ENCODE results near the gene TAOK3. TPM values are rescaled to one million over a fixed set of nuclear protein-coding genes. Genes with fewer than 3 reads are reported as not detected.

The TAOK3 gene
- total RNA-seq, 1 donor from 2014 or later: 15.7 TPM

DNA sequence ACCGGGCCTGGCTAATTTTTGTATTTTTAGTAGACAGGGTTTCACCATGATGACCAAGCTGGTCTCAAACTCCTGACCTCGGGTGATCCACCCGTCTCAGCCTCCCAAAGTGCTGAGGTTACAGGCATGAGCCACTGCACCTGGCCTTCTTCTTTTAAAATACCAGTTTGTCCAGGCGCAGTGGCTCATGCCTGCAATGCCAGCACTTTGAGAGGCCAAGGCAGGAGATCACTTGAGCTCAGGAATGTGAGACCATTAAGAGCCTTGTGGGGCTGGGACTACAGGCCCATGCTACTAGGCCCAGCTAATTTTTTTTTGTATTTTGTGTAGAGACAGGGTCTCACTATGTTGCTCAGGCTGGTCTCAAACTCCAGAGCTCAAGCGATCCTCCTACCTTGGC is 244.8 kb downstream of the TAOK3 start:
- Histone ChIP-seq H3K4me1 (ENCODE audit: insufficient read depth, low read length) (no peaks in the 10 kb centered on the region), H3K79me2 (ENCODE audit: insufficient read depth, low read length) (no peaks in the 10 kb centered on the region), H4K20me1 (ENCODE audit: insufficient read depth, low read length) (no peaks in the 10 kb centered on the region), H3K27ac (ENCODE audit: low read depth, low read length) (no peak overlapping the region), H3K9me3 (ENCODE audit: insufficient read depth, low read depth, low read length) (no peaks in the 10 kb centered on the region), H3K4me2 (ENCODE audit: low read length) (no peak overlapping the region), H3K4me3 (ENCODE audit: insufficient read depth, low read depth, low read length) (no peak overlapping the region), H3K36me3 (ENCODE audit: insufficient read depth, low read length) (no peaks in the 10 kb centered on the region), H2AFZ (ENCODE audit: low read depth, low read length) (no peak overlapping the region), H3K9ac (ENCODE audit: low read length) (no peak overlapping the region), H3K27me3 (ENCODE audit: insufficient read depth, low read length) (no peaks in the 10 kb centered on the region)
- no peak overlapping the region for H3K4me3 Mint-ChIP-seq (ENCODE audit: unreplicated experiment)
- H3K9me3 Mint-ChIP-seq (ENCODE audit: unreplicated experiment): no peaks in the 10 kb centered on the region
- H3K27ac Mint-ChIP-seq (ENCODE audit: unreplicated experiment): no peak overlapping the region
- H3K4me1 Mint-ChIP-seq (ENCODE audit: low read depth, unreplicated experiment): no peaks in the 10 kb centered on the region
- H3K27me3 Mint-ChIP-seq (ENCODE audit: low read depth, unreplicated experiment): no peaks in the 10 kb centered on the region
- FAIRE-seq (no peak), DNase-seq (ENCODE audit: low read depth) (no peak)
- TF ChIP-seq EZH2 (IDR thresholded peaks at IDR 0.05; ENCODE audit: insufficient read depth, low read length): no peak
- TF ChIP-seq, protein P1, sequence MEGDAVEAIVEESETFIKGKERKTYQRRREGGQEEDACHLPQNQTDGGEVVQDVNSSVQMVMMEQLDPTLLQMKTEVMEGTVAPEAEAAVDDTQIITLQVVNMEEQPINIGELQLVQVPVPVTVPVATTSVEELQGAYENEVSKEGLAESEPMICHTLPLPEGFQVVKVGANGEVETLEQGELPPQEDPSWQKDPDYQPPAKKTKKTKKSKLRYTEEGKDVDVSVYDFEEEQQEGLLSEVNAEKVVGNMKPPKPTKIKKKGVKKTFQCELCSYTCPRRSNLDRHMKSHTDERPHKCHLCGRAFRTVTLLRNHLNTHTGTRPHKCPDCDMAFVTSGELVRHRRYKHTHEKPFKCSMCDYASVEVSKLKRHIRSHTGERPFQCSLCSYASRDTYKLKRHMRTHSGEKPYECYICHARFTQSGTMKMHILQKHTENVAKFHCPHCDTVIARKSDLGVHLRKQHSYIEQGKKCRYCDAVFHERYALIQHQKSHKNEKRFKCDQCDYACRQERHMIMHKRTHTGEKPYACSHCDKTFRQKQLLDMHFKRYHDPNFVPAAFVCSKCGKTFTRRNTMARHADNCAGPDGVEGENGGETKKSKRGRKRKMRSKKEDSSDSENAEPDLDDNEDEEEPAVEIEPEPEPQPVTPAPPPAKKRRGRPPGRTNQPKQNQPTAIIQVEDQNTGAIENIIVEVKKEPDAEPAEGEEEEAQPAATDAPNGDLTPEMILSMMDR (IDR thresholded peaks at IDR 0.05; ENCODE audit: insufficient read depth, low read depth, low read length): no peak
- H3K36me3 Mint-ChIP-seq (ENCODE audit: low read depth, unreplicated experiment): no peaks in the 10 kb centered on the region

DNA sequence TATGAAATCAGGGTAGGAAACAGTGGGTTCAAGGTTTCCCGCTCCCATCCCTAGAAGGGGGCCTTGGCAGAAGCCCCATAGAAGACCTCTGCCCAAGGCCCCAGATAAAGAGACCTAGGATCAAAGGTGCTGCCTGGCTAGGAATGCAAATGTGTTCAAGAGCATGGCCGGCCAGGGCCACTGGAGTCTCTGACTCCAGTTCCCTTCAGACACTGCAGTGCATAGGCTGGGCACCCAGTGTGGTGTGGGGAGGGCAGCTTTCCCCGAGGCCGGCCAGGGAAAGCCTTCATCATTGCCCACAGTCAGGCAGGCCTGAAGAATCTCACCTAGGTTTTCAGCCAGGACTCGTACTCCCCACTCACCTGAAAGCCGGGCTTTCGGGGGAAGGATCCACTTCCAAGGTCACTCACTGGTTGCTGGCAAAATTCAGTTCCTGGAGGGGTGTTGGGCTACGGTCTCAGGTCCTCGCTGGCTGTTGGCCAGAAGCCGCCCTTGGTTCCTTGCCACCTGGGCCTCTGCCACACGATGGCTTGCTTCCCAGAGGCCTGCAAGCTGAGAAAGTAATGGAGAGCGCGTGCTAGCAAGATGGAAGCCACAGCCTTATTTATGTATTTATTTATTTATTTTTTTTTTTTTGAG is 246.5 kb downstream of the TAOK3 start:
- Histone ChIP-seq H3K27me3 (ENCODE audit: insufficient read depth, low read length) (no peaks in the 10 kb centered on the region), H4K20me1 (ENCODE audit: insufficient read depth, low read length) (no peaks in the 10 kb centered on the region), H3K79me2 (ENCODE audit: insufficient read depth, low read length) (no peaks in the 10 kb centered on the region), H3K36me3 (ENCODE audit: insufficient read depth, low read length) (no peaks in the 10 kb centered on the region), H3K9ac (ENCODE audit: low read length) (no peak overlapping the region), H3K4me2 (ENCODE audit: low read length) (no peak overlapping the region), H3K4me1 (ENCODE audit: insufficient read depth, low read length) (no peaks in the 10 kb centered on the region), H3K4me3 (ENCODE audit: insufficient read depth, low read depth, low read length) (no peak overlapping the region), H3K9me3 (ENCODE audit: insufficient read depth, low read depth, low read length) (no peaks in the 10 kb centered on the region), H3K27ac (ENCODE audit: low read depth, low read length) (no peak overlapping the region), H2AFZ (ENCODE audit: low read depth, low read length) (no peak overlapping the region)
- H3K9me3 Mint-ChIP-seq (ENCODE audit: unreplicated experiment): no peaks in the 10 kb centered on the region
- TF ChIP-seq, protein P1 (IDR thresholded peaks at IDR 0.05; ENCODE audit: insufficient read depth, low read depth, low read length): no peak
- TF ChIP-seq EZH2 (IDR thresholded peaks at IDR 0.05; ENCODE audit: insufficient read depth, low read length): no peak
- H3K27me3 Mint-ChIP-seq (ENCODE audit: low read depth, unreplicated experiment): no peaks in the 10 kb centered on the region
- no peak overlapping the region for H3K27ac Mint-ChIP-seq (ENCODE audit: unreplicated experiment)
- FAIRE-seq (no peak), DNase-seq (ENCODE audit: low read depth) (no peak)
- no peaks in the 10 kb centered on the region for H3K36me3 Mint-ChIP-seq (ENCODE audit: low read depth, unreplicated experiment)
- no peaks in the 10 kb centered on the region for H3K4me1 Mint-ChIP-seq (ENCODE audit: low read depth, unreplicated experiment)
- no peak overlapping the region for H3K4me3 Mint-ChIP-seq (ENCODE audit: unreplicated experiment)

DNA sequence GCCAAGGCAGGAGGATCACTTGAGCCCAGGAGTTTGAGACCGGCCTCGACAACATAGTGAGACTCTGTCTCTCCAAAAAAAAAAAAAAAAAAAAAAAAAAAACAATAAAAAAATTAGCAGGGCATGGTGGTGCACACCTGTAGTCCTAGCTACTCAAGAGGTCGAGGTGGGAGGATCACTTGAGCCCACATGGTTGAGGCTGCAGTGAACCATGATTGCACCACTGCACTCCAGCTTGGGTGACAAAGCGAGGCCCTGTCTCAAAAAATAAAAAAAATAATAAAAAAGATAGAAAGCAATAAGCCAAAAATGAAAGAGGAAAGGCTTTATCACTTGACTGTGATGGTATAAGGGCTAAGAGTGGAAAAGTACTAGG is 247.0 kb downstream of the TAOK3 start:
- H3K27me3 Mint-ChIP-seq (ENCODE audit: low read depth, unreplicated experiment): no peaks in the 10 kb centered on the region
- no peak overlapping the region for H3K4me2 ChIP-seq (ENCODE audit: low read length)
- no peaks in the 10 kb centered on the region for H3K9me3 ChIP-seq (ENCODE audit: insufficient read depth, low read depth, low read length)
- FAIRE-seq: no peak
- H3K9ac ChIP-seq (ENCODE audit: low read length): no peak overlapping the region
- no peak for TF ChIP-seq EZH2 (IDR thresholded peaks at IDR 0.05; ENCODE audit: insufficient read depth, low read length)
- TF ChIP-seq, protein P1 (IDR thresholded peaks at IDR 0.05; ENCODE audit: insufficient read depth, low read depth, low read length): no peak
- H3K27ac Mint-ChIP-seq (ENCODE audit: unreplicated experiment): no peak overlapping the region
- H3K4me1 Mint-ChIP-seq (ENCODE audit: low read depth, unreplicated experiment): peaks cover 2% of the 10 kb centered on the region
- no peaks in the 10 kb centered on the region for H3K9me3 Mint-ChIP-seq (ENCODE audit: unreplicated experiment)
- no peaks in the 10 kb centered on the region for H4K20me1 ChIP-seq (ENCODE audit: insufficient read depth, low read length)
- H3K4me3 ChIP-seq (ENCODE audit: insufficient read depth, low read depth, low read length): no peak overlapping the region
- H3K79me2 ChIP-seq (ENCODE audit: insufficient read depth, low read length): no peaks in the 10 kb centered on the region
- no peaks in the 10 kb centered on the region for H3K36me3 Mint-ChIP-seq (ENCODE audit: low read depth, unreplicated experiment)
- no peaks in the 10 kb centered on the region for H3K36me3 ChIP-seq (ENCODE audit: insufficient read depth, low read length)
- H3K27me3 ChIP-seq (ENCODE audit: insufficient read depth, low read length): no peaks in the 10 kb centered on the region
- H3K4me1 ChIP-seq (ENCODE audit: insufficient read depth, low read length): no peaks in the 10 kb centered on the region
- H2AFZ ChIP-seq (ENCODE audit: low read depth, low read length): no peak overlapping the region
- DNase-seq (ENCODE audit: low read depth): no peak
- H3K27ac ChIP-seq (ENCODE audit: low read depth, low read length): no peak overlapping the region
- no peak overlapping the region for H3K4me3 Mint-ChIP-seq (ENCODE audit: unreplicated experiment)

All from astrocyte (in vitro differentiated cells and primary cell).